KOPT-K1 (cell line): Measurements from ENCODE around the gene DTX3L.
A peak's percentile ranks its signal among the peaks of the same experiment; 100 is the strongest.

ENCODE experiments used
- H3K27ac ChIP-seq: fragments of 200-600 bp; sonication (generic); 2 replicates; pipeline ENCODE4 v1.5.1; 2016; ENCODE audit warnings: antibody characterized with exemption, mild to moderate bottlenecking, low read depth, low read length; ENCODE audit not compliant: poor library complexity, severe bottlenecking
- H3K36me3 ChIP-seq: fragments of 200-600 bp; sonication (generic); 2 replicates; pipeline ENCODE4 v1.5.1; 2017; ENCODE audit warnings: antibody characterized with exemption, mild to moderate bottlenecking, low read length, moderate library complexity; ENCODE audit not compliant: insufficient read depth
- H3K9me3 ChIP-seq: fragments of 200-600 bp; sonication (generic); 2 replicates; pipeline ENCODE4 v1.5.1; 2017; ENCODE audit warnings: antibody characterized with exemption, low read length, mild to moderate bottlenecking; ENCODE audit not compliant: insufficient read depth, poor library complexity, severe bottlenecking

DTX3L gene

DNA sequence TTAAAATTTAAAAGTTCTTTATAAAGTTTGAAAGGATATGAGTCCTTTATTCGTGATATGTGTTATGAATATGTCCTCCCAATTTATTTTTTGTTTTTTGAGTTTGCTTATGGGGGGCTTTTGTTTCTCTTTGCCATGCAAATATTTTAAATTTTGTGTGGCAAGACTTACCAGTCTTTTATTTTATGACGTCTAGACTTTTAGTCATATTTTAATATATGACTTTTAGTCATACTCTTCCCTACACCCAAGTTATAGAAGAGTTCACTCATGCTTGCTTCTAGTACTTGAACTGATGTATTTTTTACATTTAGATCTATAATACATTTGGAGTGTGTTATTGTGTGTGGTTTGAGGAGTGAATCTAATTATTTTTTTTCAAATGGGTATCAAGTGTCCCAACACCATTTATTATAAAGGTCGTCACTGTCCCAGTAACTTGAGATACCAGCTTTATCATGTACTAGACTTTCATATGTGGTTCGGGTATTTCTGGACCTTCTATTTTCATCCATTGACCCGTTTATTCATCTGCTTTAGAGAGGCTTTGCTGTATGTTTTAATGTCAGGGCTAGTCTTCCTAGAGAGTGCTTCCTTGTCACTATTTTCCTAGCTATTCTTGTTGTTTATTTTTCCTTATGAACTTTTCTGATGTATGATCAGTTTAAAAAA, 14.1 kb downstream of the DTX3L start:
- peaks cover 15% of the 10 kb centered on the region for H3K36me3 ChIP-seq
- H3K9me3 ChIP-seq: peaks cover 21% of the 10 kb centered on the region
- peak overlapping the region; percentile 61 for H3K27ac ChIP-seq

DNA sequence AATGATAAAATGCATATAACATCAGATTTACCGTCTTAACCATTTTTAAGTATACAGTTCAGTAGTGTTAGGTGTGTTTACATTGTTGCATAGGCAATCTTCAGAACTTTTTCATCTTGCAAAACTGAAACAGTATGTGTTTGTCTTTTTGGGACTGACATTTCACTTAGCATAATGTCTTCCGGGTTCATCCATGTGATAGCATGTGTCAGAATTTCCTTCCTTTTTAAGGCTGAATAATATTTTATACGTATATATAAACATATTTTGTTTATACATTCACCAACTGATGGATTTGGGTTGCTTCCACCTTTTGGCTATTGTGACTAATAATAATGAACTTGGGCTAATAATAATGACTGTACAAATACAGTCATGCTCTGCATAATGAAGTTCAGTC, 16.3 kb downstream of the DTX3L start:
- Histone ChIP-seq H3K9me3 (peaks cover 29% of the 10 kb centered on the region), H3K36me3 (no peaks in the 10 kb centered on the region), H3K27ac (no peak overlapping the region)

DNA sequence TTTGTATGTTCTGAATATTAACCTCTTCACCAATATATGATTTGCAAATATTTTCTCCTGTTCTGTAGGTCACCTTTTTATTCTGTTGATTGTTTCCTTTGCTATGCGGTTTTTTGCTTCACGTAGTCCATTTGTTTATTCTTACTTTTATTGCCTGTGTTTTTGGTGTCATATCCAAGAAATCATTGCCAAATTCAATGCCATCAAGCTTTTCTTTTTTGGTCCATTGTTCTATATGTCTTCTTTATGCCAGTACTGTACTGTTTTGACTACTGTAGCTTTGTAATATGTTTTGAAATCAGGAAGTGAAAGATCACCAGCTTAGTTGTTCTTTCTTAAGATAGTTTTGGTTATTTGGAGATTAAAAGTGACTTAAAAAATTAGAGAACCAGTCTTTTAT, 17.5 kb downstream of the DTX3L start:
- no peak overlapping the region for H3K27ac ChIP-seq
- H3K36me3 ChIP-seq: no peaks in the 10 kb centered on the region
- peaks cover 29% of the 10 kb centered on the region for H3K9me3 ChIP-seq

DNA sequence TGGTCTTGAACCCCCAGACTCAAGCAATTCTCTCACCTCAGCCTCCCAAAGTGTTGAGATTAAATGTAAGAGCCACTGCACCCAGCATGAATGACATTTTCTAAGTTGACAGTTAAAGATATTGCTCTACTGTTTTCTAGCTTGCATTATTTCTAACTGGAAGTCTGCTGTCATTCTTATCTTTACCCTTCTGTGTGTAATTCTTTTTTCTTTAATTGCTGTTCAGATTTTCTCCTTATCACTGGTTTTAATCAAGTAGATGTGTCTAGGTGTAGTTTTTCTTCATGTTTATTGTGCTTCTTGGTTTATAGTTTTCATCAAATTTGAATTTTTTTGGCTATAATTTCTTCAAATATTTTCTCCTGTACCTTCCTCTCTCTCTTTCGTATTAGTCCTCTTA, 18.3 kb downstream of the DTX3L start:
- Histone ChIP-seq H3K9me3 (peaks cover 29% of the 10 kb centered on the region), H3K27ac (no peak overlapping the region), H3K36me3 (no peaks in the 10 kb centered on the region)

DNA sequence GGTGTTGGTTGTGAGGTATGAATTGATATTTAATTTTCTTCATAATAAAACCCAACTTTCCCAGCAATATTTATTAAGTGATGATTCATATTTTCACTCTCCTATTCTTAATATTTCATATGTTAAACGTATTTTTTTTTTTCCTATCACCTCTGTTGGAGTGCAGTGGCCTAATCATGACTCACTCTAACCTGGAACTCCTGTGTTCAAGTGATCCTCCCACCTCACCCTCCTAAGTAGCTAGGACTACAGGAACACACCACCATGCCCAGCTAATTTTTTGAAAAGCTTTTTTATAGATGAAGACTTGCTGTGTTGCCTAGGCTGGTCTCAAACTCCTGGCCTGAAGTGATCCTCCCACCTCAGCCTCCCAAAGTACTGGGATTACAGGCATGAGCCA, 22.0 kb downstream of the DTX3L start:
- H3K36me3 ChIP-seq: no peaks in the 10 kb centered on the region
- H3K9me3 ChIP-seq: peaks cover 28% of the 10 kb centered on the region
- no peak overlapping the region for H3K27ac ChIP-seq

DNA sequence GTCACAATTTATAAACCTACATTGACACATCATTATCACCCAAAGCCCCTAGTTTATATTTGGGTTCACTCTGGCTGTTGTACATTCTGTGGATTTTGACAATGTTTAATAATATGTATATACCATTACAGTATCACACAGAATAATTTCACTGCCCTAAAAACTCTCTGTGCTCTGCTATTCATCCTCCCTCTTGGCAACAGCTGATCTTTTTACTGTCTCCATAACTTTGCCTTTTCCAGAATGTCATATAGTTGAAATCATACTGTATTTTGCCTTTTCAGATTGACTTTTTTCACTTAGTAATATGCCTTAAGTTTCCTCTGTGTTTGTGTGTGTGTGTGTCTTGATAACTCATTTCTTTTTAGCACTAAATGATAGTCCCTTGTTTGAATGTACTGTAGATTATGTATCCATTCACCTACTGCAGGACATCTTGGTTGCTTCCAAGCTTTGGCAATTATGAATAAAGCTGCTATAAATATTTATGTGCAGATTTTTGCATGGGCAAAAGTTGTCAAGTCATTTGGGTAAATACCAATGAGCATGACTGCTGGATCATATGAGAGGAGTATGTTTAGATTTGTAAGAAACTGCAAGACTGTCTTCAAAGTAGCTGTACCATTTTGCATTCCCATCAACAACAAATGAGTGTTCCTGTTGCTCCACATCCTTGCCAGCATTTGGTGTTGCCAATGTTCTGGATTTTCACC, 22.8 kb downstream of the DTX3L start:
- Histone ChIP-seq H3K36me3 (no peaks in the 10 kb centered on the region), H3K27ac (no peak overlapping the region), H3K9me3 (peaks cover 20% of the 10 kb centered on the region)

DNA sequence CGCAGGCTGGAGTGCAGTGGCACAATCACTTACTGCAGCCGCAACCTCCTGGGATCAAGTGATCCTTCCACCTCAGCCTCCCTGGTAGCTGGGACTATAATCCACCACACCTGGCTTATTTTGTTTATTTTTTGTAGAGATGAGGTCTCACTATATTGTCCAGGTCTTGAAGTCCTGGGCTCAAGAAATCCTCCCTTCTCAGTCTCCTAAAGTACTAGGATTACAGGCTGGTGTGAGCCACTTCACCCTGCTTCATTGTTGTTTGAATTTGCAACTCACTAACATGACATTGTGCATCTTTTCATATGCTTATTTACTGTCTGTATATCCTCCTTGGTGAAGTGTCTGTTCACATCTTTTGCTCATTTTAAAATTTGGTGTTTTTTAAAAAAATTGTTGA, 23.4 kb downstream of the DTX3L start:
- peaks cover 14% of the 10 kb centered on the region for H3K9me3 ChIP-seq
- no peak overlapping the region for H3K27ac ChIP-seq
- no peaks in the 10 kb centered on the region for H3K36me3 ChIP-seq

DNA sequence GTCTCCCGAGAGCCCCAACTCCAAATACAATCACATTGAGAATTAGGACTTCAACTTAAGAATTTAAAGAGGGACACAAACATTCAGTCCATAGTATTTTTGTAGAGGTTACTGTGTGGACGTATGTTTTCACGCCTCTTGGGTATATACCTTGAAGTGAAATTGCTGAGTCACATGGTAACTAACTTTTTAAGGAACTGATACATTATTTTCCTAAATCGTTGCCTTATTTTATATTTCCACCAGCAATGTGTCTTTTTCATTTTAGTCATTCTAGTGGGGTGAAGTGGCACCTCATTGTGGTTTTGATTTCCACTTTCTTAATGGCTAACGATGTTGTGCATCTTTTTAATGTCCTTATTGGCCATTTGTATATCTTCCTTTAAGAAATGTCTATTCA, 25.2 kb downstream of the DTX3L start:
- Histone ChIP-seq H3K9me3 (no peaks in the 10 kb centered on the region), H3K36me3 (no peaks in the 10 kb centered on the region), H3K27ac (no peak overlapping the region)

DNA sequence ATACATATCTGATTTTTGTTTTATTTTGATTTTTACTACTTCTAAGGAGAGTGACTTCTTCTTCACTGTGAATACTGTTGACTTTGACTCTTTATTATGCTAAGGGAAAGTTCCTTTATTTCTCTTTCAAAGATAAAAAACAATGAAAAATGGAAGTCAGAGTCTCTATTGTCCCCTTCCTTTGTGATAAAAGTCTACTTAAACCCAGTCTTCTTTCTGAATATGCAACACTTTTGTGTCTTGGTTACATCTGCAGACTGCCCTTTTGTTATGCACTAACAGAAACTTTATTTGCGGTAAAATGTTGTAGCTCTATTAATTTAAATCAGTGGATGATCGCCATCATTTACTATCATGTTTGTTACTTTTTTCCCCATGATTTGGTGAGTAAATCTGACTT, 26.5 kb downstream of the DTX3L start:
- Histone ChIP-seq H3K27ac (no peak overlapping the region), H3K9me3 (no peaks in the 10 kb centered on the region), H3K36me3 (no peaks in the 10 kb centered on the region)

DNA sequence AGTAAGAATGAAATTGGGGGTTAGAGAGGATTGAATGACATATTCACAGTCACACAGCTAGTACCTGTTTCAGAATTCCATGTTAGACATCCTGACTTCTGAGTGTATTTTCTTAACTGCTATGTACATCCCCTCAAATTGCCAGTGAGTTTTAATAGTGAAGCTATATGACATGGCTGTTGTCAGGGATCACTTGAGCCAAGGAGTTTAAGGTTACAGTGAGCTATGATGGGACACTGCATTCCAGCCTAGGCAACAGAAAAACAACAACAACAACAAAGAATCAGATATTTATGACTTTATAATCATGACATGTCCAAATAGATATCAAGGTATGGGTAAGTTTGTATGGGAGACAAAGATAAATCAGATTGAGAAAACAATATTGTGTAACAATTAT, 29.9 kb downstream of the DTX3L start:
- H3K27ac ChIP-seq: no peak overlapping the region
- no peaks in the 10 kb centered on the region for H3K36me3 ChIP-seq
- no peaks in the 10 kb centered on the region for H3K9me3 ChIP-seq

DNA sequence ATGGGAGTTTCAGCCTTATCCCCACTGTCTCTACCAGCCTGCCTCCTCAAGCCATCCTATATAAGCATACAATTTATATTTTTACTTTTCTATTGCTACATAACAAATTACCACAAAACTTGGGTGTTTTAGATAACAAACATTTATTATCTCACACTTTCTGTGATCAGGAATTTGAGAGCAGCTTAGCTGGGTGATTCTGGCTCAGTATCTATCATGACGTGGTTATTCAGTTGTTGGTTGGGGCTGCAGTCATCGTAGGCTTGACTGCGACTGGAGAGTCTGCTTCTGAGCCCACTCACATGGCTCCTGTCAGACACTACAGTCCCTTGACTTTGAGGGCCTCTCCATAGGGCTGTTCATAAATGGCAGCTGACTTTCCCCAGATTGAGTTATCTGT, 34.0 kb downstream of the DTX3L start:
- no peak overlapping the region for H3K27ac ChIP-seq
- H3K9me3 ChIP-seq: no peaks in the 10 kb centered on the region
- no peaks in the 10 kb centered on the region for H3K36me3 ChIP-seq

DNA sequence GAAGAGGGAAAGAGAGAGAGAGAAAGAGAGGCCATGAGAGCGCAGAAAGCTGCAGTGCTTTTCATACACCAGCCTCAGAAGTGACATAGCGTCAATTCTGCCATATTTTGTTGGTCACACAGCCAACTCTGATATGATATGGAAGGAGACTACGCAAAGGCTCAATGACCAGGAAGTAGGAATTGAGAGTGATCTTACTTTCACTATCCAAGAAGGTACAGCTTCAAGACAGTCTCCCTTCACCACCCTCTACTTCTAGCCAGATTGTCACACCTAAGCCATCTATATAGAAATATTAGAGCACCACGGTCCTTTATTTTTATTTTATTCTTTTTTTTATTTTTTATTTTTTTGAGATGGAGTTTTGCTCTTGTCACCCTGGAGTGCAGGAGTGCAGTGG, 34.4 kb downstream of the DTX3L start:
- Histone ChIP-seq H3K27ac (no peak overlapping the region), H3K36me3 (no peaks in the 10 kb centered on the region), H3K9me3 (no peaks in the 10 kb centered on the region)

DNA sequence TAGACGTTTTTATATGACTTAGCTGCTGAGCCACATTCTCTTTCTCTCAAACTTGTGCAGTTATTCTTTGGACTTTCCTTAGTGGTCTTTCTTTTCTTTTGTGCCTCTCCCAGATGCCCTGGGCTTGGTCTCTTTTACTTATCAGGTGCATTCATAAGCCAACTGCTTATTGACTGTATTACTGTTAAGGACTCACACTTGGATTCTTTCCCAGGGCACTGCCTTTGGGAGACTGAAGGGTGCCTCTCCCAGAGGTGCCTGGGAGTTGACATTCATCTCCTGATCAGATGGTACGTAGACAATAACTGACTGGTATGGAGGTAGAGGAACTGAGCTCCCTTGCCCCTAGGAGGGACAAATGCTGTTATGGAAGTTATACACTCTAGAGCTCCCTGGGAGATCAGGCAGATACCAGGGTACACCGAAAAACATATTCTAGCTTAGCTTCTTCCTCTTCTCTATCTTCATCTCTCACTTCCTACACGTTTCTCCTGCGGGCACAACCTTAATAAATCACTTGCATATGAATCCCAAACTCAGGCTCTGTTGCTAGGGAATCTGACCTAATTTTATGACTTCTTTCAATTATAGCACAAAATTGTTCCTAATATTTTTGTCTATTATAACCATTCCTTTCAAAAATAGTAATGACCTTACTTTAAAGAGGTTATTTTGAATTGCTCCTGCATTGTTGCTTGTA, 38.0 kb downstream of the DTX3L start:
- Histone ChIP-seq H3K36me3 (no peaks in the 10 kb centered on the region), H3K27ac (no peak overlapping the region), H3K9me3 (no peaks in the 10 kb centered on the region)

DNA sequence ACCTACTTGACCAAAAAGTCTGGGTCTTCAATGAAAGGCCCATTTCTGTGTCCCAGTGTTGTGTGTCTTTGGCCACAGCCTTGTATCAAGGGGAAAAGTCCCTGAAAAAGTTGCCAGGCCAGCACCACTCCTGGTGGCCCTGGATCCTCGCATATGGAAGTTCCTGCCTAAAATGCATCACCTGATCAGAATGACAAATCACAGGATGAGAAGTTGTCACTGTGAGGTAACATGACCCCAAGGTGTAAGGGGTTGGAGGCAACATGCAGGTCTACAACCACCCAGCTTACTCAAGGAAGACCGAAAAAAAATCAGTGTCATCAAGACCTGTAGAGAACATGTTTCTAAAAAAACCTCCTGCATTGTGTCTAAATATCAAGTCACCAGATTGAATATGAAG, 38.9 kb downstream of the DTX3L start:
- Histone ChIP-seq H3K36me3 (no peaks in the 10 kb centered on the region), H3K27ac (no peak overlapping the region), H3K9me3 (no peaks in the 10 kb centered on the region)

DNA sequence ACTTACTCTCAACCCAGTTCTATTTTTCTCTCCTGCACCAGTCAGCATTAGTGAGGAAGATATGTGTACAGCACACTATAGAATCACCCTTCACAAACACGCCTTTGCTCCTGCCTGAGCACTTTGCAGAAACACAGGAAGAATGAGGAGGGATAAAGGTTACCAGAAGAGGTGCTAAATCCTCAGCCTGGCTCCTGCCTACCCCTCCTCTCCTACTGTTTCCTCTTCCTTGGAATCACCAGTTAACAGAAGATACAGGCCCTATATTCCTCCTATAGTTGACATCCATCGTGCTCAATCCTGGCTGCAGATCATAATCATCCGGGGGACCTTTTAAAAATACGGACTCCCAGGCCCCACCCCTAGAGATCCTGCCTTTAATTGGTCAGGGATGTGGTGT, 42.2 kb downstream of the DTX3L start:
- no peaks in the 10 kb centered on the region for H3K9me3 ChIP-seq
- no peaks in the 10 kb centered on the region for H3K36me3 ChIP-seq
- H3K27ac ChIP-seq: no peak overlapping the region

DNA sequence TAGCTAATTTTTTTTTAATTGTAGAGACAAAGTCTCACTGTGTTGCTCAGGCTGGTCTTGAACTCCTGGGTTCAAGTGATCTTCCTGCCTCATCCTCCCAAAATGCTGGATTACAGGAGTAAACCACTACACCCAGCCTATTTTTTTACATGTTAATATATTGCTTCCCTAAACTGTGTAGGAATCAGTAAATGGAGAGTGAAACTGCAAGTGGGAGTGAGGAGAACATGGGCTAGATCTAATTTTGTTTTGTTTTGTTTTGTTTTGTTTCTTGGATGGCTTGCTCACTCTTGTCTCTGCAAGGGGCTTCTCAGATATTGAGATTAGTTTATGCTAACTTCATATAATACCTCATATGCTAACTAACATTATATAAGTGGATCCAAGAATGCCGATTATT, 44.8 kb downstream of the DTX3L start:
- no peaks in the 10 kb centered on the region for H3K9me3 ChIP-seq
- H3K27ac ChIP-seq: no peak overlapping the region
- H3K36me3 ChIP-seq: no peaks in the 10 kb centered on the region
